HG02678 (cell line): ENCODE results near the gene ZC3H15.

ENCODE experiments used
- ATAC-seq: cut with Tn5 transposase; IDR thresholded peaks from one replicate; pipeline ENCODE4 v1.9.1; 2021; ENCODE audit warnings: mild to moderate bottlenecking, moderate library complexity; ENCODE audit not compliant: unreplicated experiment

ZC3H15 gene

GRCh38 chr2:186535861-186536260 is 49.8 kb downstream of the ZC3H15 start:
- no peak for ATAC-seq

GRCh38 chr2:186537019-186537418 is 51.0 kb downstream of the ZC3H15 start:
- ATAC-seq, result no peak

GRCh38 chr2:186540941-186541340 is 54.9 kb downstream of the ZC3H15 start:
- no peak for ATAC-seq

- ATAC-seq, result no peak
Observed at GRCh38 chr2:186542002-186542401, 55.9 kb downstream of the ZC3H15 start.

GRCh38 chr2:186543561-186544131 is 57.6 kb downstream of the ZC3H15 start:
- no peak for ATAC-seq

GRCh38 chr2:186544255-186544675 is 58.2 kb downstream of the ZC3H15 start:
- no peak for ATAC-seq

- no peak for ATAC-seq
Observed at GRCh38 chr2:186546846-186547245, 60.8 kb downstream of the ZC3H15 start.

- no peak for ATAC-seq
Observed at GRCh38 chr2:186551323-186552050, 65.4 kb downstream of the ZC3H15 start.

- ATAC-seq, result no peak
Observed at GRCh38 chr2:186554429-186554828, 68.4 kb downstream of the ZC3H15 start.

GRCh38 chr2:186554850-186555671 is 69.0 kb downstream of the ZC3H15 start:
- no peak for ATAC-seq

- no peak for ATAC-seq
Observed at GRCh38 chr2:186558512-186559276, 72.6 kb downstream of the ZC3H15 start.
